ENCODE results near the gene RNF175.
A peak's percentile ranks its signal among the peaks of the same experiment; 100 is the strongest.

The RNF175 gene

GRCh38 chr4:153787575-153787974 is 27.8 kb upstream of the RNF175 start:
- no peak for DNase-seq
- in situ Hi-C loops (cut with HindIII; ENCODE audit: low pct_ligation_motif_present, low pct_unique_long_range_greater_than_20kb, low sequenced_read_pairs): no loop called here

- DNase-seq: no peak
- in situ Hi-C loops (cut with HindIII; ENCODE audit: low pct_ligation_motif_present, low pct_unique_long_range_greater_than_20kb, low sequenced_read_pairs): no loop called here
These were observed 27.3 kb upstream of the RNF175 start for GRCh38 chr4:153787061-153787560.

- DNase-seq: peak; percentile 32
- in situ Hi-C loops (cut with HindIII; ENCODE audit: low pct_ligation_motif_present, low pct_unique_long_range_greater_than_20kb, low sequenced_read_pairs): no loop called here
These were observed 26.3 kb upstream of the RNF175 start for GRCh38 chr4:153785910-153786721.

GRCh38 chr4:153784166-153784699 is 24.4 kb upstream of the RNF175 start:
- in situ Hi-C loops (cut with HindIII; ENCODE audit: low pct_ligation_motif_present, low pct_unique_long_range_greater_than_20kb, low sequenced_read_pairs): no loop called here
- DNase-seq: no peak

GRCh38 chr4:153782581-153782980 is 22.8 kb upstream of the RNF175 start:
- in situ Hi-C loops (cut with HindIII; ENCODE audit: low pct_ligation_motif_present, low pct_unique_long_range_greater_than_20kb, low sequenced_read_pairs): no loop called here
- DNase-seq: no peak

GRCh38 chr4:153781717-153782416 is 22.0 kb upstream of the RNF175 start:
- no peak for DNase-seq
- in situ Hi-C loops (cut with HindIII; ENCODE audit: low pct_ligation_motif_present, low pct_unique_long_range_greater_than_20kb, low sequenced_read_pairs): no loop called here

GRCh38 chr4:153781280-153781679 is 21.5 kb upstream of the RNF175 start:
- DNase-seq: no peak
- in situ Hi-C loops (cut with HindIII; ENCODE audit: low pct_ligation_motif_present, low pct_unique_long_range_greater_than_20kb, low sequenced_read_pairs): no loop called here

GRCh38 chr4:153780876-153781275 is 21.1 kb upstream of the RNF175 start:
- DNase-seq: no peak
- in situ Hi-C loops (cut with HindIII; ENCODE audit: low pct_ligation_motif_present, low pct_unique_long_range_greater_than_20kb, low sequenced_read_pairs): no loop called here

- no peak for DNase-seq
- in situ Hi-C loops (cut with HindIII; ENCODE audit: low pct_ligation_motif_present, low pct_unique_long_range_greater_than_20kb, low sequenced_read_pairs): no loop called here
These were observed 20.4 kb upstream of the RNF175 start for GRCh38 chr4:153780221-153780620.

- no peak for DNase-seq
- in situ Hi-C loops (cut with HindIII; ENCODE audit: low pct_ligation_motif_present, low pct_unique_long_range_greater_than_20kb, low sequenced_read_pairs): no loop called here
These were observed 18.6 kb upstream of the RNF175 start for GRCh38 chr4:153778383-153778782.

- no peak for DNase-seq
- in situ Hi-C loops (cut with HindIII; ENCODE audit: low pct_ligation_motif_present, low pct_unique_long_range_greater_than_20kb, low sequenced_read_pairs): no loop called here
These were observed 17.6 kb upstream of the RNF175 start for GRCh38 chr4:153777421-153777820.

- no peak for DNase-seq
- in situ Hi-C loops (cut with HindIII; ENCODE audit: low pct_ligation_motif_present, low pct_unique_long_range_greater_than_20kb, low sequenced_read_pairs): no loop called here
These were observed 16.8 kb upstream of the RNF175 start for GRCh38 chr4:153776601-153777000.

- in situ Hi-C loops (cut with HindIII; ENCODE audit: low pct_ligation_motif_present, low pct_unique_long_range_greater_than_20kb, low sequenced_read_pairs): no loop called here
- no peak for DNase-seq
These were observed 13.4 kb upstream of the RNF175 start for GRCh38 chr4:153773236-153773690.

GRCh38 chr4:153771046-153771445 is 11.2 kb upstream of the RNF175 start:
- DNase-seq: no peak
- in situ Hi-C loops (cut with HindIII; ENCODE audit: low pct_ligation_motif_present, low pct_unique_long_range_greater_than_20kb, low sequenced_read_pairs): no loop called here

GRCh38 chr4:153766758-153767157 is 6.9 kb upstream of the RNF175 start:
- in situ Hi-C loops (cut with HindIII; ENCODE audit: low pct_ligation_motif_present, low pct_unique_long_range_greater_than_20kb, low sequenced_read_pairs): no loop called here
- DNase-seq: no peak

GRCh38 chr4:153765894-153766293 is 6.1 kb upstream of the RNF175 start:
- in situ Hi-C loops (cut with HindIII; ENCODE audit: low pct_ligation_motif_present, low pct_unique_long_range_greater_than_20kb, low sequenced_read_pairs): no loop called here
- no peak for DNase-seq

GRCh38 chr4:153764601-153765368 is 5.0 kb upstream of the RNF175 start:
- no peak for DNase-seq
- in situ Hi-C loops (cut with HindIII; ENCODE audit: low pct_ligation_motif_present, low pct_unique_long_range_greater_than_20kb, low sequenced_read_pairs): no loop called here

- peak; percentile 23 for DNase-seq
These were observed 3.6 kb upstream of the RNF175 start for GRCh38 chr4:153763404-153763803.

More at GRCh38 chr4:153763404-153763803, 3.6 kb upstream of the RNF175 start:
- in situ Hi-C loops (cut with HindIII; ENCODE audit: low pct_ligation_motif_present, low pct_unique_long_range_greater_than_20kb, low sequenced_read_pairs): no loop called here
